LNCaP clone FGC (cell line): ENCODE data around the gene ZPR1.

Experiments used
- DNase-seq: peaks from one replicate; pipeline ENCODE4 v3.0.0-alpha.2; 2011; ENCODE audit warnings: low read depth
- H3K4me3 ChIP-seq: 2 replicates; pipeline ENCODE4 v1.5.1; 2011; ENCODE audit warnings: mild to moderate bottlenecking, low read depth, low read length, control low read depth
- TF ChIP-seq, protein P1 (sequence below): IDR thresholded peaks from 2 replicates; pipeline ENCODE4 v1.5.1; 2012; ENCODE audit warnings: mild to moderate bottlenecking; ENCODE audit not compliant: control insufficient read depth, insufficient read depth; ENCODE audit errors: extremely low read depth

The ZPR1 gene

DNA sequence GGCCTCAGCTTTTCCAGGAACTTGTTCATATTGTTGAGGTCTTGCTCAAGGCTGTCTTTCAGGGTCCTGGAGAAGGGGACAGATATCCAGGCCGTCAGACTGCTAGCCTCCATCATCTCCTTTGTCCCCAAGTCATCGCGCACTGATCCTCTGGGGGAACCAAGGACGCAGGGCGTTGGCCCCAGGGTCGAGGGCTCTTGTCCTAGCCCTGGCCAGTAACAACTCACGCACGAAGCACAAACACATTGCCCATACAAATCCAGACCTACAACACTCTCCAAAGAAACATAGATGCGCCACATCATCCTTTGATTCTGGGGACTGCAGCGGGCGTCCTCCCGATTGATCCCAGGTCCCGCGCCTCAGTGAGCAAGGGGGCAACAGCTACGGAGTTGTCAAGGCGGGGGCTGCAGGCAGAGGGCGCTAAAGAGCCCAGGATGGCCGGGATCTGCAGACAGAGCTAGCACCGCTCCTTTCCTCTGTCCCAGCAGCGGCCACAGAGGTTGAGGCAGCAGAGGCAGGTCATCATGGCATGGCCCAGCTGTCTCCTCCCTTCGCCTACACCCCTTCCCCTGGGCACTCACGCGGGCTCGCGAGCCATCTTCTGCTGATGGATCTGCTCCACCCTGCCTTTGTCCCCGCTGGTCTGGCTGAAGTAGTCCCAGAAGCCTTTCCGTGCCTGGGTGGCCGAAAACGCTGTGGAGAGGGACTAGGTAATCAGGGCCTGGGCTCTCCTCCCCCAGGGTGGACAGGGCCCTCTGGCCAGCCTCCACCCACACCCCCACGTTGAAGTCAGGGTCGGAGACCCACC is 3.4 kb upstream of the ZPR1 start:
- no peak for DNase-seq
- no peak overlapping the region for H3K4me3 ChIP-seq
- TF ChIP-seq, protein P1, sequence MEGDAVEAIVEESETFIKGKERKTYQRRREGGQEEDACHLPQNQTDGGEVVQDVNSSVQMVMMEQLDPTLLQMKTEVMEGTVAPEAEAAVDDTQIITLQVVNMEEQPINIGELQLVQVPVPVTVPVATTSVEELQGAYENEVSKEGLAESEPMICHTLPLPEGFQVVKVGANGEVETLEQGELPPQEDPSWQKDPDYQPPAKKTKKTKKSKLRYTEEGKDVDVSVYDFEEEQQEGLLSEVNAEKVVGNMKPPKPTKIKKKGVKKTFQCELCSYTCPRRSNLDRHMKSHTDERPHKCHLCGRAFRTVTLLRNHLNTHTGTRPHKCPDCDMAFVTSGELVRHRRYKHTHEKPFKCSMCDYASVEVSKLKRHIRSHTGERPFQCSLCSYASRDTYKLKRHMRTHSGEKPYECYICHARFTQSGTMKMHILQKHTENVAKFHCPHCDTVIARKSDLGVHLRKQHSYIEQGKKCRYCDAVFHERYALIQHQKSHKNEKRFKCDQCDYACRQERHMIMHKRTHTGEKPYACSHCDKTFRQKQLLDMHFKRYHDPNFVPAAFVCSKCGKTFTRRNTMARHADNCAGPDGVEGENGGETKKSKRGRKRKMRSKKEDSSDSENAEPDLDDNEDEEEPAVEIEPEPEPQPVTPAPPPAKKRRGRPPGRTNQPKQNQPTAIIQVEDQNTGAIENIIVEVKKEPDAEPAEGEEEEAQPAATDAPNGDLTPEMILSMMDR: peak; percentile 79

DNA sequence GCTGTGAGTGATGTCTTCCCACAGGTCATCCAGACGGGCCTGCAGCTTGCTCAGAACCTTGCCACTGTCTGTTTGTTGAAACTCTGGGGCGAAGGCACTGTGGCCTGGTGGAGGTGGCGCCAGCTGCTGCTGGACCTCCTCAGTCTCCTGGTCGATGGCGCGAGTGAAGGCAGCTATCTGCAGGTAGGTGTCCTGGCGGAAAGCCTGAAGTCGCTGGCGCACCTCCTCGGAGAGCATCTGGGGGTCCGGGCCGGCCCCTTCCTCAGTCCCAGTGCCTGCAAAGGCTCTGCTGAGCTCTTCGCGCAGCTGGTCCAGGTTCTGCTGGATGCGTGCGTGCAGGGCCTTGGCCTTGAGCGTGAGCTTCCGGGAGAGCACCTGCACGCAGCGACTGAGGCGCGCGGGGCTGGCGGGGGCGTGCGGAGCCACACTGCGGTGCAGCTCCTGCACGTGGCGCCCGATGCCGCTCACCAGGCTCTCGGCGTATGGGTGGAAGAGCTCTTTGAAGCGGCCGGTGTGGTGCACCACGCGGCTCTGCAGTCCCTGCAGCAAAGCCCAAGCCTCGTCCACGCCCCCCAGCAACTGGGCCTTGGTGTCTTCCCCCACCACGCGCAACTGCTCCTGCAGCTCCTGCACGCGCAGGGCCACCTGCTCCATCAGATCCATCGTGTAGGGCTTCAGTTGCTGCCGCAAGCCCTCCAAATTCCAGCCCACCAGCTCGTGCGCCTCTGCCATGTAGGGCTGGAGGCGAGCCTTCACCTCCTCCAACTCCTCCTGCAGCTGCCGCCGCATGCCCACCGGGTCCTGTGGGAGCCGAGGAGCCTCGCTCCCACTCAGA is 2.6 kb upstream of the ZPR1 start:
- no peak for DNase-seq
- H3K4me3 ChIP-seq: no peak overlapping the region
- TF ChIP-seq, protein P1: no peak

DNA sequence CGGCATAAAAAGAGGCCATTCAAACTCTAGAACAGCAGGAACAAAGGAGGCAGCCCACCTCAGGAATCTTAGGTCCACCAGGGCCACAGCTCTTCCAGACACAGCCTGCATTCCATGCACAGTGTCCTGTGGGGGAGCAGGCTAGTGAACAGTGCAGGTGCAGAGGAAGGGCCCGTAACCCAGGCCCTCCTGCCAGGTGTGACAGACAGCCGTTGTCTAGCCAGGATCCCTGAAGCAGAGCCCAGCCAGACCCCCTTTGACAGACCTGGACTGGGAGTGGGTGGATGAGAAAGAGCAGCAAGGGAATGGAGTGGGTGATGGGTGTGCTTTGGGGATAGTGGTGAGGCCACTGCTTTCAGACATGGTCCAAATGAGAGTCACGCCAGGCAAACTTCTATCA is 1.2 kb upstream of the ZPR1 start:
- no peak overlapping the region for H3K4me3 ChIP-seq
- TF ChIP-seq, protein P1: no peak
- DNase-seq: no peak

DNA sequence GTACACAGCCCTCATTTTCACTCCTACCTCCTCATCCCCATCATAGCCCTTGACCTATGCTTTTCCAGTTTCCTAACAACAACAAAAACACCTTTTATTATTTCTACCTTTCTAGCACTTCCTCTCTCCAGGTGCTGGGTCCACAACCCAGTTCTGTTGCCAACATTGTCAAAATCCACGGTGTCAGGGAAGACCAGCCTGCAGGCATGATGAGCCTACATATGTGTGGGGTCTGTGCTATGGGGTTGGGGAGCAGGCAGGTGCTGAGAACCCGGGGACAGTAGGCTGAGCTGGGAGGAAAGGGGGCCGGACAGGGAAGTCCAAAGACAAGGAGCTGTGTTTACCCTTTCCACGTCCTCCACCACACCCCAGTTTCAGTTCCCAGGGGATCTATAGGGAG is 711 bp upstream of the ZPR1 start:
- H3K4me3 ChIP-seq: peak overlapping the region; percentile 78
- TF ChIP-seq, protein P1: no peak
- DNase-seq: no peak

DNA sequence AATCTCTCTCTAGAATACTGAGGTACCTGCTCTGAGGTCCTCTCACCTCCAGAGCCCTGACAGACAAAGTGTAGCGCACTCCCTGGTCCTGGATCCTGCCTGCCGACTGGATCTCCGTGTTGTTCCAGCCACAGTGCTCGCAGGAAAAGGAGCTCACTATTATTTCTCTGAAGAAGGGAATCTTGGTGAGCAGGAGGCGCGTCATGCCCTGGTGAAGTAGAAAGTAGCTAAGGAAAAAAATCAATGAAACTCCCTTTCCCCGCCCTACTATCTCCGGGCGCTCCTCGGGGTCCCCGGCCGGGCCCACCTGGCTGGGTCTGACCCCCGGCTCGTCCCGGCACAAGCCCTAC is 412 bp downstream of the ZPR1 start:
- peak overlapping the region; percentile 78 for H3K4me3 ChIP-seq
- TF ChIP-seq, protein P1: no peak
- DNase-seq: no peak

DNA sequence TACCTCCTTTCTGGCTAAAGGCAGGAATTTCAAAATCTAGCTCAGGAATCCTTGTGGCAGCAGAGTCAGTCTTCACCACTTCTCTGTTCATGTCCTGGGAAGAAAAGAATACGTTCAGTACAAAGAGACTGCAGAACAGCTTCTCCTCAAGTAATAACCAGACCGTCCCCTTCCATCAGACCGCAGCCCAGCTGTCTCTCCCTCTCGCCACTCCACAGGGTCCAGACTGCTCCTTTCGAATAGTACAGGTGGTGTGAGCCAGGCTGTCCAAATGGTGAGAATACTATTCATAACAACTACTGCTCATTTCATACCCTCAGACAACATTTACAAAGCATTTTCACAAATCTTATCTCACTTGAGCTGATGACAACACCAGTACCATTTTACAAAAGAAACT is 857 bp downstream of the ZPR1 start:
- H3K4me3 ChIP-seq: peak overlapping the region; percentile 78
- DNase-seq: no peak
- TF ChIP-seq, protein P1: no peak
